GM18867 (cell line): ENCODE data around the gene SDK1.

Source experiments
- ATAC-seq: cut with Tn5 transposase; IDR thresholded peaks from one replicate; pipeline ENCODE4 v1.9.1; 2021; ENCODE audit warnings: mild to moderate bottlenecking, moderate library complexity; ENCODE audit not compliant: unreplicated experiment

The SDK1 gene

DNA sequence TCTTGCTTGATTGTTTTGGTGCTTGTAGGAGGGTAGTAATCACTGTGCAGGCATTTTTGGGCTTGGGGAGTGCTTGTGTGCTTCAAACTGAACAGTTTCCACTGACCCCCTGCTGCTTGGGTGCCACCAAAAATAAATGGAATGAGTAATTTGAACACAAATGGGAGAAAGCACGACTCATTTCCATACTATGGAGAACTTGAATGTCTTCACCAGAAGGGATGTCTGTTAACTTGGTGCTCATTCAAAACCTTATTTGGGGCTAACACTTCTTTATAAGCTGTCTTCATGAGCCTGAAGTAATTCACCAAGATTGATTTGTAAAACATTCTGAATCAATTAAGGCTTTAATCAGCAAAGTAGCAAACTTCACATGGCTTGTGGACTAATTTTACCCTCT is 560.3 kb downstream of the SDK1 start:
- no peak for ATAC-seq

DNA sequence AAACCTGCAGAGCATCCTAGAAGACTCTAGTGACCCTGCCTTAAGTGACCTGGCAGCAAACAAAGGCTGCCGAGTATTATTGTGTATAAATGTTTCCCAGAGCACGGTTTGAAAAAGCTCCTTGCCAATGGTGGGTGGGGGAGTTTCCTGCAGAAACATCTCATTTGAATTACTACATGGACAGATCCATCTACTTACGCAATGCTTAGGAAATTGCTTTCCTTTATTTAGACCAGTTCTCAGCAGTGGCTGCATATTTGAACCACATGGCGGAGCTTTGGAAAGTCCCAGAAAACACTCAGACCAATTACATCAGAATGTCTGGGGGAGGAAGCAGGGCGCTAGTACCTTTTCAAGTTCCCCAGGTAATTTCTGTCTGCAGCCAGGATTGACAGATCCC is 560.9 kb downstream of the SDK1 start:
- ATAC-seq: no peak

DNA sequence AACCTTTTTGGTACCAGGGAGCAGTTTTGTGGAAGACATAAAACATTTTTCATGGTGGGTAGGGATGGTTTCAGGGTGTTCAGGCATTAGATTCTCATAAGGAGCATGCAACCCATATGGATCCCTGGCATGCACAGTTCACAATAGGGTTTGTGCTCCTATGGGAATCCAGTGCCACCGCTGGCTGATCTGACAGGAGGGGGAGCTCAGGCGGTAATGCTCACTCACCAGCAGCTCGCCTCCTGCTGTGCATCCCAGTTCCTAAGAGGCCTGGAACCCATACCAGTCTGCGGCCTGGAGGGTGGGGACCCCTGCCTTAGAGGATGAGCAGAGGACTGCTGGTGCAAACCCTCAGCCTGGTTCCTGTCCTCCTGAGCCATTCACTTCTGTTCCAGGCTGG is 561.7 kb downstream of the SDK1 start:
- no peak for ATAC-seq

DNA sequence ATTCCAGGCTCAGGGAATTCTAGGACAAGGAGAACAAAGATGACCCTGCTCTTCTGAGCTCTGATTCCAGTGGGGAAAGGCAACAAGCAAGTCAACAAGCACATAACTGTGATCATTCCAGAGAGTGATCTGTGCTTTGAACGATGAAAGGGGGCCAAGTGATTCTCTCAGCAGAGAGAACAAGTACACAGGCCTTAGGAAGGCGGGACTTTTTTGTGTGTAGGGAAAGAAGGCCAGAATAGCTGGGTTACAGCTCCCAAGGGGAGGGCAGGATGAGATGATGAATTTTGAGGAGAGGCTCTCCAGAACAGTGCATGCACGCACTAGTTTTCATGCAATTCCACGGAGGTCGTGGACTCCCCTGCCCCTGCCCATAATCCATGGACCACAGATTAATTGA is 565.2 kb downstream of the SDK1 start:
- no peak for ATAC-seq

DNA sequence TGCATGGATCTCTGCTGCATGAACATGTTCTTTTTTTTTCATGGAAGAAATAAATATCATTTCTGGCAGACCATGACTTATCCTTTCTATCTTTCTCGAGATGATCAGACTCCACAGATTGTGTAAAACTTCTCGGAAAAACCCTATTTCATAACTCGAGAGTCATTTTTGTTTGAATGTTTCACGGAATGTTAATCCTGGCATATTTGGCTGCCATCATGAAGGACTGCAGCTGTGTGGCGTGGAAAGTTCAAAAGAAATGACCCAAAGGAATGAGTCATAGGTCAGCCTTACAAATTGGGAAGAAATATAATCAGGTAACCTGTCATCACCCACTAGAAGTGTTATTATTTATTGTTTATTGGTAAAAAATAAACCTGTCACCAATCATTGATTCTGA is 566.8 kb downstream of the SDK1 start:
- ATAC-seq: no peak

DNA sequence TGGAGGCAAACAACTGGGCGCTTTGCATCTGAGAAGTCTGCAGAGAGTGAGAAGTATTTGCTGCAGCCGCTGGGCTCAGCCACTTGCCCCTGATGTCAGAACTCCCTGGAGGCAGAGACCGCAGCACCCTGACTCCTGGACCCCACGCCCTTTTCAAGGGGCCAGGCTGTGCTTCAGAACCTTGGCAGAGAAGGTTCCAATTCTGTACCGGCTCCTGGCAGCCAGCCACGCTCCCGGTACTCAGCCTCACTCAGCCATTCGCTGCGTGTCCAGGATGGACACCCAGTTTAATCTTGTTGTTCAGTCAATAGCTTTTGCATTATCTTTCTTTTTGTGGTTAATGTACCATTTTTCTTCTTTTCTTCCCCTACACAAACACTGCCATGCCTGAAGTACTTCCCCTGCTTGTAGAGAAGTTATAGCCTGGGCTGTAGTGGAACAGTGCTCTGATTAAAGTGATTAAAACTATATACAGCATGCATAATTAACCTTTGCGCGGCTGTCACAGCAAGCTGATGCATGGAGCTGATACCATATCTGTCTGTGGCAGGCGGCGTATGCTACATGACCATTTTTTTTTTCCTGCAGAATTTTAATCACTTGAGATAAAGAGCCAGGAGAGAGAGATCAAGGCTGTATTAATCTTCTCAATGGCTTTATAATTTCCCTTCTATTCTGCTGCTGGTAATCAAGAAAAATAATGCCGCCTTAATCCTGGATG is 578.5 kb downstream of the SDK1 start:
- ATAC-seq: no peak

DNA sequence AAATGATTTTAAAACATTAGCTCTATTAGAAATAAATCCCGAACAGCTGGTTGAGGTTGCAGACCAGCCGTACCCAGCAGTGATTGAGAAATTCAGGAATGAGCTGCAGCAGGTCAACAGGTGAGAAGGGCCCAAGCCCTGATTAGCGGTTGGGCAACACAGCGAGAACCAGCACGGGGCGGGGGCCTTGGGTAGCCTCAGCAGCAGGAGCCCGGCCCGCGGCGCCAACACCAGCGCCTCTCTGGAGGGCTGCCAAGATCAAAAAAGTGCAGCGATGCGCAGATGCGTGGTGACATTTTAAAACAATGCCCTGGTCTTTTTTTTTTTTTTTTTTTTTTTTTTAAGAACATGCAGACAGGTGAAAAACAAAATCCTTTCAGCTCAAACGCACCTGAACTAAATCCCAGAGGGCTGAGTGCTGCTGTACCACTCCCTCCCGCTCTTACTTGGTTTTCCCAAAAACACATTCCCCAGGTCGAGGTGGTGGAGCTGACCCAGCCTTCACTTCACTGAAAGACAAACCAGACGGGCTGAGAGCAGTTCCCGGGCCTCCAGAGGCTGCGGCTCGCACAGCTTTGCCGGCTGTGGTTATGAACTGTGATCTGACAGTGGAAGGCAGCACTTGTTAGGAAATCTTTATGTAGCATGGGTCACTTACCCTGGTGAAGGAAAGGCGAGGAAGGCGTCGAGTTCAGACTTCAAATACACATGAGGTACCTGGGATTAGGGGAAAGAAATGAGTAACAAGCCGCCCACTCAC is 579.4 kb downstream of the SDK1 start:
- no peak for ATAC-seq

DNA sequence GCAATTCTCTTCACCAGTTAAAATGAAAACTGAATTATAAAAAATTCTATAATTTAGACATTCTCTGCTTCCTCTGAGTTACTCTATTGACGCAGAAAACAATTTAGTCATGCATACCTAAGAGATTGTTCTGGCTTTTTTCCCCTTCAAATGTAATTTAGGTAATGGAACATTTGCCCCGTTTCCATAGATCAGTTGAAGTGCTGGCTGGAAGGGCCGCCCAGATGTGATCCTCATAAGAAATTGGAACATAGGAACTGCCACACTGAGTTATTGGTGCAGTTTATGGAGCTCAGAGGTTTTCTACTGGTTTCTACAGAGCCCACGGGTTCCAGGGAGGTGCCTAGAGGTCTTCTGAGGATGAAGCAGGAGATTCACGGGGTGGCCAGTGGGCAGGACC is 581.7 kb downstream of the SDK1 start:
- ATAC-seq: no peak

DNA sequence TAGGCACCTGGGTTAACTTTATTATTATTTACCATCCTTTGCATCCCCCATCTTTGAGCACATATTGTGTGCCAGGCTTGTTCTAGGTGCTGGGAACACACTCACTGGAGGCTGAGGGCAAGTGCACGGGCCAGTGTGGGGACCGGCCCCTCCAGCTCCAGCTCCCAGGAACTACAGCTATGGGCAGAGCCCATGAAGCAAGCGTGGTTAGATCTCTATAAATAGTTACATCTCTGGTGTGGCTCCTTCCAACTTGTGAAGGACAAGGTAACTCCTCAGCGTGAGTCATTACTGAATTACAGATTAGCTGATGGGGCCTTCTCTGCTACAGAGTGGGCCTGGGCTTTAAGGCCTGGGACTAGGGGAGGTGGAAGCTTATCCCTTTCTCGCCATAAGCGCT is 583.5 kb downstream of the SDK1 start:
- ATAC-seq: no peak

DNA sequence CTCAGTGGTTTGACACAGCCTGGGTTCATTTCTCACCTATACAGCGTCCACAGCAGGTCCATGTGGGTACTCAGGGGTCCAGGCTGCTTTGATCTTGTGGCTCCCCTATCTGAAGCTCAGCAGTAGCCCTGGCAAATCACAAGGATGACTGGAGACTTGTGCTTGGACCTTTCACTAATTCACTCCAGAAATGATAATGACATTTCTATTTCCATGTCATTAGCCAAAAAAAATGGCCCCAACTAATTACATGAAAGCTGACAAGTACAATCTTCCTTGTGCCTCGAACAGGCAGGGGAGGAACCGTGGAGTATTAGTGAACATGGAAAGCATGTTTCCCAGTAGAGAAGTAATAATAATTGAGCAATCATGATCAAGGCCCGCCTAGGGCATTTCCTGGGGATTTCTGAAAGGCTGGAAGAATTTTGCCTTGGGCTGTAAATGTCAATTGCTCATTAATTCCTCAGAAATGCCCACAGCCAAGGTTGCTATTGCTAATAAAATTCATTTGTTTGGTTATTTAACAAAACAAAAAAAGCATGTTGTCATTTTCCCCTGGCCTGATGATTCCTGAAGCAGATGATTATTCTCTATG is 586.1 kb downstream of the SDK1 start:
- ATAC-seq: no peak

DNA sequence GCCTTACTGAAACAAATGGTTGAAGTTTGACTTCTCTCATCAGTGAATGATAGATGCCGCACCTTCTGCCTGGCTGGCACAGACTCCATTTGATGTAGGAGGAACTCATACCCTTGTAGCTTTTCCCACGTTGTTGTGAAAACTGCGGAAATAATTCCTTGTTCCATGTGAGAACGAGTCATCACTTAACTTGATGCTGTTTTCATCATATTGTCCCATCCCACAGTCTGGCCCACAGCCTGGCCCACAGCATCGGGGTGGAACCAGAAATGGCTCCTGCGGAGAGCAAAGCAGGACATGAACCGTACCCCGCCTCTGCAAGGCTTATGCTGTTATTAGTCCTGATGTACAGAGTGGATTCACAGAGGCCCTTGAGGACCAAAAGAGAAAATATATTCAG is 587.0 kb downstream of the SDK1 start:
- ATAC-seq: no peak

DNA sequence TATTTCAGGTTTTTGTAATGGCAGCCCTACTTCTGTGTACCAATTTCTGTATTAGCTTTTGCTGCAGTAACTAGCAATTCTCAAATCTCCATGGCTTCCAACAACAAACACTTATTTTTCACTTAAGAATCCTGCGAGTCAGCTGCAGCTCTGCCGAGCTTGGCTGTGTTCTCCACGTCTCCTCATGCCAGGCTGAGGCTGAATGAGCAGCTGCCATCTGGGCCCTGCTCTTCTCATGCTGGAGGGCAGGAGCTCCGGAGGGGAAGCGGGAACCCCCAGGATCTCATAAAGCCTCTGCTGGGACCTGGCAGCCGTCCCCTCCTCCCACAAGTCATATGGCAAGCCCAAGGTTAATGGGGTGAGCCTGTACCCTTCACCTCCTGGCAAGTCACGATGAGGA is 591.1 kb downstream of the SDK1 start:
- ATAC-seq: no peak

DNA sequence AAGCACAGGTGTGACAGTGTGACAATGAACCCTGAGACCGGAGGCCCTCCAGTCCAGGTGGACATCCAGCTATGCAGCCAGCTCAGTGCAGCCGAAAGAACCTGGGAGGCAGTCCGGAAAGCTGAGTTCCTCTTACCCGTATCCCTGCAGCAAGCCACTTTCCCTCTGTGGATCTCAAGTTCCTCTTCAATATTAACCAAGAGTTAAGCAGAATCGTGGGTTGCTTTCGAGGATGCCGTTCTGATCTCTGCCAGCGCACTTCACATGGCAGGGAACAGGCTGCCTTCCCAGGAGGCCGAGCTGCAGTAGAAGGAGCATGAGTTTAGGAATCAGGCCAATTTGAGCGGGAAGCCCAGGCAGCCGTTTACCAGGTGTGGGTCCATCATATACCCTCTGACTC is 591.6 kb downstream of the SDK1 start:
- no peak for ATAC-seq

DNA sequence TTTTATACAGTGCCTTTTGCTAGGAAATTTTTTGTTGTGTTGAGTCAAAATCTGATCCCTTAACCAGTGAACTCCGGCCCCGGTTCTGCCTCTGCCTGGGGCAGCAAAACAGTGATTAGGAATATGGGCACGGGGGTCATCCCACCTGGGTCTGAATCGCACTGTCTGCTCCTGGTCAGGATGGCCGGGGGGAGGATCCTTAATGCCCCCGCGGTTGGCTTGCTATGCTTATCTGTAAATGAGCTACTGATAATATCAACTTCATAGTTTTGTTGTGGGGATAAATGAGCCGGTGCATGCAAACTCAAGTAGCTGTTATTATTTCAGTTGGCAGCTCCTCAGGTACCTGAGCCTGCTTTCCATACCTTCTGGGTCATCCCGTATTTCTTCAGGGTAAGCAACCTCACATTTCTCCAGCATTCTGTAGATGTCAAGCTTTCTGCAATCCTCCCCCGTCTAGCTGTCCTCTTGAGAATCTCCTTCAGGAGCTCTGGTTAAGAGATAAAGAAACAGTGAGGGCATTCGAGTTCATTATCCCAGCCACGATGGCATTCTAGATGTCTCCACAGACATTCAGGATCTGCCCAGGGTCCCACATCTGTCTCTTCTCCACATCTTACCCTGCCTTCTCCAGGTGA is 592.2 kb downstream of the SDK1 start:
- no peak for ATAC-seq

DNA sequence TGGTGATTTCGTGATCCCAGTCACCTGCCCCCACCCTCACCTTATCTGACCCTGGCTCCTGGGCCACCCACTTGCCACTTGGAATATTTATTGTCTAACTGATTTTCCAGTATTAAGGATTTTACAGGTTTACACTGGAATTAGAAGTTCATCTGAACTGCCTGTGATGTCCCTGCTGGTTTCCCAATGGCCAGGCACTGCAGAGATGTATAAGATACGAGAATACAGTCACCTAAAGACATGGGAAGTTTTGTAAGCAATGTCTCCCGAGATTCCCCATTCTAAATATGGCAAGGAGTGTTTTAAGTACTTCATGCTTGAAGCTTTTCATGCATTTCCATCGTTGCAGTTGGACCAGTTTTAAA is 592.7 kb downstream of the SDK1 start:
- ATAC-seq: no peak

DNA sequence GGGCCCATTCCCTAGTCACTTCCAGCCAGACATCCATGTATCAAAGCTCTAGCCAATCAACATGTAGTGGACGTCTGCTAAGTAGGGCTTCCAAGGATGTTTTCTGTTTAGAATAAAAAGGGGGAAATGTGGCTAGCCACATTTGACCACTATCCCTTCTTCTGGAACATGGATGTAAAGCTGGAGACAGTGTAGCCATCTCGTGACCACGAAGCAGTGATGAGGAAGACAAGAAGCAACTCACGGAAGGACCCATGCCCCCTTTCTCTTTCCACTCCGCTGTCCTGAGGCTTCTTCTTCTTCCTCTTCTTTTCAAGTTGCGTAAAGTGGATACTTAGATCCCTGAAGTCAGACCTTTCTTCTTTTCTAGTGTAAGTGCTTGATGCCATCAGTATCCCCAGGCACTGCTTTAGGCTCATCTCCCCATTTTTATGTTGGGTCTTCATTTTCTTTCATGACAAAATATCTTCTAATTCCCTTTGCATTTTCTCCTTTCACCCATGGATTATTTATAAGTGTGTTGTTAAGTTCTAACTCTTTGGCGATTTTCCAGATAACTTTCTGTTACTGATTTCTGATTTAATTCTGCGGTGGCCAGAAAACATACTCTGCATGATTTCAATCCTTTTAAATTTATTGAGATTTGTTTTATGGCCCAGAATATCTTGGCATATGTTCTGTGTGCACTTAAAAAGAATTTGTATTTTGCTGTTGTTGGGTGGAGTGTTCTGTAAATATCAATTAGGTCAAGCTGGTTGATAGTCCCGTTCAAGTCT is 594.5 kb downstream of the SDK1 start:
- no peak for ATAC-seq

DNA sequence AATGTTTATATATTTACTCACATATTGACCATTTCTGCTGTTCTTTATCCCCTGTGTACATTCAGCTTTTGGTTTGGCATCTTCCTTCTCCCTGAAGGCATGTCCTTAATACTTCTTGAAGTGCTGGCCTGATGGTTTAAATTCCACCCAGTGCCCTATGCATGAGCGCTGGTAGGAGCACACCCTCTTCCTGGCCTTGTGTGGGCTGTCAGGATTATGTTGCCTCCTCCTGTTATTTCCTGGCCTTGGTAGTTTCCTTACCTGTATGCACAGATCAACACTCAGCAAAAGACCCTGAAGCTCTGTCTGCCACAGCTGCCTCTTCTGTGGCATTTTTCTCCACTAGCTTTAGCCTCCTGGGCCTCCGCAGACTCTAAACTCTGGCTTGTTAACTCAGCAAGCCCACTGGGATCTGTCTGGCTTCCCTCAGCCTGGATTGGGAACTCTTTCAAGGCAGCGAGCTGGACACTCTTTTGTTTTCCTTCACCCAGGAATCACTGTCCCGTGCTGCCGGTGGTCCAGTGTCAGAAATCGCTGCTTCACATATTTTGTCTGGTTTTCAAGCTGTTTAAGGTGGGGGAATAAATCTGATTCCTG is 595.2 kb downstream of the SDK1 start:
- ATAC-seq: no peak

DNA sequence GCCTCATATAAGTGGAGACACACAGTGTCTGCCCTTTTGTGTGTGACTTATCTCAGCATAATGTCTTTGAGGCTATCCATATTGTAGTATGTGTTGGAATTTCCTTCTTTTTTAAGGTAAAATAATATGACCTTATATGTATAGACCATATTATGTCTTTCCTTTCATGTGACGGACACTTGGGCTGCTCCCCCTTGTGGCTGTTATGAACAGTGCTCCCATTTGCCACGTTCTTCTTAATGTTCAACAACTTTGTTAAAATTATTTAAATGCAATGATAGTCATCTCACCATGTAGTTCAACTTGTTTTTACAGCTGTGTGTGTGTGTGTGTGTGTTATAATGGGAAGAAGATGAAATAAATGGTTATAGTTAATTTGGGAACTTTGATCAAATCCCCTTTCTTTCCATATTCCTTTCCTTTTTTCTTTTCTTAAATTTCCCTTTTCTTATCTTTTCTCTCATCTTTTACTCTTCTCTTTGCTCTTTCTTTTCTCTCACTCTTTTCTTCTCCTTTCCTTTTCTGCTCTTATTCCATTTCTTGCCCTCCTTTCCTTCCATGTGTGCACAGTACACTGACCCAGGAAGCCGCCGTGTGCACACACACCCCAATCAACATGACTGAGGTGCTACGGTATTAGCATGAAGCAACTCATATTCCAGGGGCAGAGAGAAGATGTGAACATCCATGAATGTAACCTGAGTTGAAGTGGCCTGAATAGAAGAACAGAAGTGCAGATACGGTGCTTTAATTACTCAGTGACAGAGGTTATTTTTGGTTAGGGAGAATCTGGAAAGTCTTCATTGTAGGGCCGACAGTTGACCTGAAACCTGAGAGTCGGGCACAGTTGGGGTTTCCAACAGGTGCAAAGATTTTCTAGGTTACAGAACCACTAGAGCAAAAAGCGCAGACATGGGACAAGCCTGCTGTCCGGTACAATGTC is 596.6 kb downstream of the SDK1 start:
- ATAC-seq: peak; percentile 55

DNA sequence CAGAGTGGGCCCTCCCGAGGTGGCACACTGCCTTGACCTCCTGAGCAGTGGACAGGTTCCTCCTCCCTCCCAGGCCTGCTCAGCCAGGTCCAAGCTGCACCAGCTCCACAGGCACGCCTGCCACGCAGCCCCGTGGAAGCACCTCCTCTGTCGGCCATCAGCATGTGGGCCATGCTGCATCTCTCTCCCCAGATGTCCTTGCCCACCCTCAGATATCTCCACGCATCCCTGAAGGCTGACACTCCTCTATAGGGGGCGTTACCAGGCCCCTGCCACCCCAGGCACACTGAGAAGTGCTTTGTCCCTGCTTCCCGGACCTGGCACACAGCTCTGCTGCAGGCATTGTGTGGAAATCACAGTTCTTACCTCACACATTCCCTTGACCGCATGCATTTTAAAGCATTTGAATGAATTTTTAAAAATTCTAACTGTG is 598.5 kb downstream of the SDK1 start:
- ATAC-seq: no peak

DNA sequence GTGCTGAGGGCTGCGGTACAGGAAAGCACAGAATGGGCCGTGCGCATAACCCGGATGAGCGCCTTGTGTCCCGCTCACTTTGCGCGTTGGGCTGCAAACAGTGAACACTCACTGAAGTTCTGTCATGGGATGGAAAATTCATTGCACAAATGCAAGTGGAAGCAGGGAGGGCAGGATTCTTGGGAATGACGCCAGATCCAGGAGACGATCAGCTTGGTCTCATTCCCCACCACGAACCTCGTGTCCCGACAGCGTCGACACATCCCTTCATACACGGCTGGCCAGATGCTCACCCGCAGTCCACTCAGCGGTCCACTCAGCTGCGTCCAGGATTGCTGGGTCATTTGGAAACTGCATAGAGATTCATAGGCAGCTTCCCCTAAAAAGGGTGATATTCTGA is 607.1 kb downstream of the SDK1 start:
- no peak for ATAC-seq
